ELF-1 (cell line): ENCODE results near the gene HIVEP2.
"Not testable (repeated sequence)": the region's sequence is repeated elsewhere in the genome, so short reads cannot be mapped to it uniquely, and the experiment has no call there.

ENCODE experiments used
- DNase-seq: peaks from one replicate; pipeline ENCODE4 v3.0.0-alpha.2; 2016; ENCODE audit warnings: low read depth, low spot score

Gene HIVEP2

GRCh38 chr6:142945049-142945445, at the start of gene HIVEP2:
Gene HIVEP2 (minus strand): TSS chr6:142945176. CDS start chr6:142774738, 170,438 bp downstream.
- peak; percentile 90 for DNase-seq

GRCh38 chr6:142993977-142994376, 49.0 kb upstream of the HIVEP2 start:
- DNase-seq: no peak

- no peak for DNase-seq
Observed at GRCh38 chr6:142987490-142987889, 42.5 kb upstream of the HIVEP2 start.

- no peak for DNase-seq
Observed at GRCh38 chr6:142985281-142985680, 40.3 kb upstream of the HIVEP2 start.

GRCh38 chr6:142984386-142984785, 39.4 kb upstream of the HIVEP2 start:
- DNase-seq: no peak

GRCh38 chr6:142975365-142975764, 30.4 kb upstream of the HIVEP2 start:
- peak; percentile 8 for DNase-seq

- not testable (repeated sequence) for DNase-seq
Observed at GRCh38 chr6:142970941-142971340, 26.0 kb upstream of the HIVEP2 start.

GRCh38 chr6:142968601-142969000, 23.6 kb upstream of the HIVEP2 start:
- DNase-seq: no peak

GRCh38 chr6:142966294-142966693, 21.3 kb upstream of the HIVEP2 start:
- no peak for DNase-seq

- no peak for DNase-seq
Observed at GRCh38 chr6:142965164-142965563, 20.2 kb upstream of the HIVEP2 start.

- no peak for DNase-seq
Observed at GRCh38 chr6:142960098-142960497, 15.1 kb upstream of the HIVEP2 start.

GRCh38 chr6:142958343-142958742, 13.4 kb upstream of the HIVEP2 start:
- no peak for DNase-seq

- DNase-seq: no peak
Observed at GRCh38 chr6:142956726-142957125, 11.8 kb upstream of the HIVEP2 start.

GRCh38 chr6:142954844-142955243, 9.9 kb upstream of the HIVEP2 start:
- no peak for DNase-seq

GRCh38 chr6:142953373-142954273, 8.6 kb upstream of the HIVEP2 start:
- no peak for DNase-seq

- DNase-seq: no peak
Observed at GRCh38 chr6:142952614-142953013, 7.6 kb upstream of the HIVEP2 start.

GRCh38 chr6:142950291-142950690, 5.3 kb upstream of the HIVEP2 start:
- peak; percentile 34 for DNase-seq

GRCh38 chr6:142947714-142948480, 2.9 kb upstream of the HIVEP2 start:
- no peak for DNase-seq

- DNase-seq: peak; percentile 68
Observed at GRCh38 chr6:142946924-142947713, 2.1 kb upstream of the HIVEP2 start.

- DNase-seq: peak; percentile 96
Observed at GRCh38 chr6:142946181-142946923, 1.4 kb upstream of the HIVEP2 start.
